ENCODE data around the gene ANKRD55.

- TF ChIP-seq CTCF (IDR thresholded peaks at IDR 0.05) (no peak), POLR2A (IDR thresholded peaks at IDR 0.05) (no peak), EP300 (IDR thresholded peaks at IDR 0.05) (no peak)
Measured at GRCh38 chr5:56100439-56101176, 132.5 kb downstream of the ANKRD55 start.

All from suprapubic skin (tissue), 3 donors.